OCI-LY1 (cell line): ENCODE measurements around the gene GSTM1.

Source experiments
- EZH2 ChIP-seq: fragments of 200-600 bp; sonication (generic), shearing (Covaris generic); IDR thresholded peaks from 2 replicates; pipeline ENCODE4 v1.8.0; 2017; ENCODE audit warnings: borderline replicate concordance, mixed run types, mild to moderate bottlenecking, antibody characterized with exemption, low read length, moderate library complexity, mixed read lengths
- TF ChIP-seq, protein P1 (sequence below): fragments of 200-600 bp; sonication (generic), shearing (Covaris generic); IDR thresholded peaks from 2 replicates; pipeline ENCODE4 v1.5.1; 2017; ENCODE audit warnings: mild to moderate bottlenecking, antibody characterized with exemption, low read length, moderate library complexity, mixed read lengths

DNA sequence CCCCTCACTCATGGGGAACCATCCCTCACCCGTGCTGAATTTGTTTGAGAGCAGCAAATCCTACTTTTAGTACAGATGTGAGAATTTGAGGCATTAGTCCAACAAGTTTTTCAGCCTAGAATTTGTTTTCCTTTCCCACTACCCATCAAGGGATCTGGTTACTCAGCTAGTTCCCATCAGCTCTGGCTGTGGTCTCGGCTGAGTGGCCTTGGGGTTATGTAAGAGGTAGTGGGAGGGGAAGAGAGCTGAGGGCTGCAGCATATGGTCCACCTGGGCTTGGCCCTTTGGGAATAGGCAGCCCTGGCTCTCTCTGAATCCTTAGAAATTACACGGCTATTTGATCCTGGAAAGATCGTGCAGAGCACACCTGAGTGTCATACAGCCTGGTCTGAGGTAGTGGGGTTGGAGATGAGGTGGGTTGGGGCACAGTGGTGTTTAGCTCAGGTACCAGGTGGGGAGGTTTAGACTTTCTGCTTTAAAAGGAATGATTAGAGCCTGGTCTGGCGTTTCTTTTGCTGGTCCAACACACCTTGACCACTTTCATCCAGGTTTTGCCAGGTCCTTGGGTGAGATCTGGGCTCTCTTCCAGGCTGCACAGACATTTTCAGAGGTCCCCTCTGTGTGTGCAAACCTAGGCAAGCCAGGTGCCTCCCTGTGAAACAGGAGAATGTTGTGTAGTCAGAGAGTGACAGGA lies 27.5 kb upstream of the GSTM1 start:
- TF ChIP-seq, protein P1, sequence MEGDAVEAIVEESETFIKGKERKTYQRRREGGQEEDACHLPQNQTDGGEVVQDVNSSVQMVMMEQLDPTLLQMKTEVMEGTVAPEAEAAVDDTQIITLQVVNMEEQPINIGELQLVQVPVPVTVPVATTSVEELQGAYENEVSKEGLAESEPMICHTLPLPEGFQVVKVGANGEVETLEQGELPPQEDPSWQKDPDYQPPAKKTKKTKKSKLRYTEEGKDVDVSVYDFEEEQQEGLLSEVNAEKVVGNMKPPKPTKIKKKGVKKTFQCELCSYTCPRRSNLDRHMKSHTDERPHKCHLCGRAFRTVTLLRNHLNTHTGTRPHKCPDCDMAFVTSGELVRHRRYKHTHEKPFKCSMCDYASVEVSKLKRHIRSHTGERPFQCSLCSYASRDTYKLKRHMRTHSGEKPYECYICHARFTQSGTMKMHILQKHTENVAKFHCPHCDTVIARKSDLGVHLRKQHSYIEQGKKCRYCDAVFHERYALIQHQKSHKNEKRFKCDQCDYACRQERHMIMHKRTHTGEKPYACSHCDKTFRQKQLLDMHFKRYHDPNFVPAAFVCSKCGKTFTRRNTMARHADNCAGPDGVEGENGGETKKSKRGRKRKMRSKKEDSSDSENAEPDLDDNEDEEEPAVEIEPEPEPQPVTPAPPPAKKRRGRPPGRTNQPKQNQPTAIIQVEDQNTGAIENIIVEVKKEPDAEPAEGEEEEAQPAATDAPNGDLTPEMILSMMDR, result no peak
- TF ChIP-seq EZH2, result no peak
